NCI-H1436 (cell line): ENCODE results near the gene CCDC70.
"Not testable (repeated sequence)": the region's sequence is repeated elsewhere in the genome, so short reads cannot be mapped to it uniquely, and the experiment has no call there.

Source experiments
- DNase-seq: peaks from one replicate; lab custom pipeline; 2025; lab: John Stamatoyannopoulos, UW

Gene CCDC70

DNA sequence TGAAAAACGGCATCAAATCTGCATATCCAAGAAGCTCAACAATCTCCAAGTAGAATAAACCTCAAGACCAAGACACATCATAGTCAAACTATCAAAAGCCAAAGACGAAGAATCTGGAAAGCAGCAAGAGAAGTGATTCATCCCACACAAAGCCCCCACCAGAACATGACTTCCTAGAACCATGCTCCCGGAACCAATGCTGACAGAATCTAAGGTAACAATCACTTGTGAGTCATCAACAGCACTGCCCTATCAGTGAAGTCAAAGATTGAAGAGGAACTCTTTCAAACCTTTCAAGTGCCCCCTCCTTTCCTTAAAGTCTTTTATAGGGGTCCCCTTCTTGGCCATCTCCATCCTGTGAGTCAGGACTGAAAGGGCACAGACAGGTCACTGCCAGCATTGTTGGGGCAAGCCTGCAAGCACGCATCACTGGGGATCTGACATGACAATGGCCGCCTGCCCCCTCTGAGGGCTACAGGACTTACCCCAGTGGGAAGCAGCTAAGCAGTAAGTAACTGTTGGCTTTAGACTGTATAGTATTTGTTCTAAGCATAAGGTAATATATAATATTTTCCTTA is at the start of gene CCDC70:
Gene CCDC70, plus strand, starts transcription at position 247 of the 578 bp plus-strand sequence. CDS start 3,443 bp downstream, outside the sequence.
- DNase-seq, result no peak

DNA sequence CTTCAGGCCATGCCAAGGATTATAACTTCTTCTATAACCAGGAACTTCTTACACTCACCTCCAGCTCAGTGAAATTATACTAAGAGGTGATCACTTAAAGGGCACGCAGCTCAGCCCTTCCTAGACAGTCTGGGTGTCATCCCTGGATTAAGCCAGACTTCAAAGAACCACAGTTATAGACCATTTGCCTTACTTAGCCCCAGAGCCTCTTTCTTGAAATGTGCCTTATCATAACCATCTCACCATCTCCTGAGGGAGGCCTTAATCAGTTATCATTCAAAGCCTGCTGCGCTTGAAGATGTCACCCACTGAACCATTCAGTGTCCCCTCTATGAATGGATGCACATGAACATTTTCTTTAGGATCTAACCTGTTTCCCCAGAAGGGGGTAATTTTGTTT is 47.7 kb upstream of the CCDC70 start:
- DNase-seq, result no peak

DNA sequence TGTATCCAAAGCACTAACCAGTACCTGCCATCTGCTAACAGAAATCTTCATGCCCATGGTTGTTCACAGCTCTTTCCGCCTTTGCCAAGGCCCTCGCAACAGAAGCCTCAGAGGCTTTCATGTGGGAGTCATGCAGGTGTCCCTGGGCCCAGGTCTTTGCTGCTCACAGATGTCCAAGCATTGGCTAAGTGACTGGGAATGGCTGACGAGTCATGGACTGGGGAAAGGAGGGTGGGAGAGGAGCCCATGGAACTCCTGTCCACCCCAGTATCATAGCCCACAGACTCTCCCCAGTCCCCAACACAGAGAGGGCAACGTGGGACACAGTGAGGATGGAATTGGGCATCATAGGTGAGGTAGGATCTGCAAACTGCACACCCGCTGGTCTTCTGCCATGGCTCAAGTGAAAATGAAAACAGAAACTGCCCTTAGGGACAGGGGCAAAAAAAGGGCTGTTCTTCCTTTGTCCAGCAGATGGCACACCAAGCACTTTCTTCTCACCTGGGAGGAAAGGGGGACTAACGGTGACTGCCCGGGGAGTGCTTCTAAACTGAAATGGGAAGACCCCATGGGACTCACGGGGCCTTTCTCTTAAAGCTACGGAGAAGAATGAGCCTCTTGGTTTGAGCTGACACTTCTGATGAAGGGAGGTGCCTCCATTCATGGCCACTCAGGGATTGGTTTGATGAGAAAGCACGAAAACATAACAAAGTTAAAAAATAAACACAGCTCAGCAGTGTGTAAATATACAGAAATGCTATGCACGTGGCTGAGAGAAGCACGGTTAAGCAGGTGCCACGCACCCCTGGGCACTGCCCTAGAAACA is 46.7 kb upstream of the CCDC70 start:
- peak; percentile 63 for DNase-seq

DNA sequence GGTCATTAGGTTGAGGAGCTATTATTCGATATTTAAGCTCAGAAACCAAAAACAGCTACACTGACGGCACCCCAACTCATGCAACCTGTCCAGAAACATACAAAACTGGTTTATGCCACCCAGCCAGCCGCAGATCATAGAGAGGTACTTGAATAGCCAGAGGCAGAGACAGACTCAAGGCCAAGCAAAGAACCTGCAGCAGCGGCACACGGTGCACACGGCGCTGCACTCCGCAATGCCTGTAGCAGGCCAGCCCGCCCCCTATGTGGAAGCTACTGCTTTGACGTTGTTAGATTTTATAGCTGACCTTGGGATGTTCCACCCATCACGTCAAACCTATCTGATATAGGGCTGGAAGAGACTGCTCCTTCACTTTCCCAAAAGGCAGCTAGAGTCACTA is 45.9 kb upstream of the CCDC70 start:
- DNase-seq, result no peak

DNA sequence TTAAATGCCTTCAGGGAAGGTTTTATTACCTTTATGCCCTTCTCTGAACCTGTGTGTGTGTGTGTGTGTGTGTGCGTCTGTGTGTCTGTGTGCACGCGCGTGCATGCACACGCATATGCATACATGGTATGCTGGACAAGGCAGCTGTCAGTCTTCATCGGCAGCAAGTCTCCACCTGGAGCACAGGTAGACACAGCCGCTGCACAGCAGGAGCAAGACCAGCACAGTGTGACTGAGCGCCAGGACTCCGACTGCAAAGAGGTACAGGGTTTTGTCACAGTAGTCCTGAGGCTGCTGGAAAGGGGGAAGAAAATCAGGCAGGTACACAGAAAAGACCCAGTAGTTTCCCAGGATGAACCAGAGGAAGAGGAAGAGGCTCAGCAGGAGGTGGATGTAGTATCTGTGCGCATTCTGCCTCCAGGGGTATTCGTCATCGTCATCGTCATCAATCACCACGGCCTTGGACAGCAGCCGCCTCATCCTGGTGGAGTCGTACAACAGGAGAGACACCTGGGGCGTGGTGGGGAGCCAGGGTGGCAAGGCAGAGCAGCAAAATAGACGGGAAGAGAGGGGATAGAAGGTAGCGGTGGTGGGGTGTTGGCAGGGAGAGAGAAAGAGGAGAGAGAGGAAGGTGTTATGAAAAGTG is 45.0 kb upstream of the CCDC70 start:
- no peak for DNase-seq

DNA sequence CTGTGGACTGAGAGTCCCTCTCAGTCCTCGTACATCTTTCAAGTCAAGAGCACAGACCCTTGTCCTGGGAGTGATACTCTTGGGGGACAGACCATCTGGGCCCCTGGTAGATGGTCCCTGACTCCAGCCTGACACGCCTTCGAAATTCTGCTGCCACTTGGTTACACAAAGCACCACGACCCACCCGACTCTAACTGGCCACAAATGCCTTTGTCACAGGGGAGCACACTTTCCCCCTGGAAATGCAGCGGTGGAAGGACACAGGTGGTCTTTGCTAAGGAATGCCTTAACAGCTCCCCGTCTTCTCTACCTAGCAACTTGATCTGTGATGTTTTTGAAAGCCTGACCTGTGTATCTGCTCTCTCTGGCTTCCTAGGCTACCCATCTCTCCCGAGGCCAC is 44.1 kb upstream of the CCDC70 start:
- DNase-seq, result no peak

DNA sequence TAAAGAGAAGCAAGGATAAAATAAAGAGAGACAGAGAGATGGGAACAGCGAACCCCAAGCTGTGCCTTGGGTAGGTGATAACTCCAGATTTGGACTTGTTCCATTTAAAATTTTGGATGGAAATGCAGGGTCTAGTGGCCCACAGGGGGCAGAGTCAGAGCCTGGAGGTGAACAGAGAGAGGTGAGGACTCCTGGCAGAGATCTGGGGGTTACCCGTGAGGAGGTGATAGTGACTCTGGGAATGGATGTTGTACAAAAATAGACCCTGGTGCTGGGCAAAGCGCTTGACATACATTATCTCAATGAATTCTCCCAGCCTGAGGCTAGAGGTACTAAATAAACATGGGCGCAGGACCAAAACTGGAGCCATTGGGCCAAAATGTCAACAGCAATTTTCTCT is 43.5 kb upstream of the CCDC70 start:
- no peak for DNase-seq

DNA sequence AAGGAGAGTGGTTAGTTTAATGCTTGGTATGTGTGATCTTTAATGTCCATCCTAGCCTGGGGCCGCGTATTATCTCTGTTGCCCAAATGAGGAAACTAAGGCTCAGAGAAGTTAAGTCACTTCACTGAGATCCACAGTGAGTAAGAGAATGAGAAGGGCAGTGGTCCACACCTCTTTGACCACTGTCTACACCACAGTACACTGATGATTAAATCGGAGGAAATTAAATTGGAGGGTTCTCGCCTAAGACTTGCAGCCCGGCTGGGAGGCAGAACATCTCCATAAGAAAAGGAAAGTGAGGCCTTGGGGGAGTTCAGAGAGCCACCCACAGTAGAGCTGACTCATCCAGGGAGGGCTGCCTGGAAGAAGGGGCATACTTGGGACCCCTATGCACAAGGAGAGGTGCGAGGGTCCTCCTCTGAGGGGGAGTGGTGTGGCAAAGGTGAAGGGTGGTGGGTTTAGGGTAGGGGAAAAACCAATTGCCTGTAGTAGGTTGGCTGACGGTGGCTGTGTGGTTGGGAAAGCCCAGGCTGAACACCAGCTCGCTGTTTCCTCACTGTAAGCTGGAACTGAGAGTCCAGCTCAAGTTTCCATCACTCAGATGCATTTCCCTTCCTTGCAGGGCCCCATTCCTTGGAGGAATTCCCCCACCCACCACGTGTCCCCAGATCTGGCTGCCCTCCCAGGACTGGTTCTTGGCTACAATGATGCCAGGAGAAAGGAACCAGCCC is 42.8 kb upstream of the CCDC70 start:
- DNase-seq, result no peak

DNA sequence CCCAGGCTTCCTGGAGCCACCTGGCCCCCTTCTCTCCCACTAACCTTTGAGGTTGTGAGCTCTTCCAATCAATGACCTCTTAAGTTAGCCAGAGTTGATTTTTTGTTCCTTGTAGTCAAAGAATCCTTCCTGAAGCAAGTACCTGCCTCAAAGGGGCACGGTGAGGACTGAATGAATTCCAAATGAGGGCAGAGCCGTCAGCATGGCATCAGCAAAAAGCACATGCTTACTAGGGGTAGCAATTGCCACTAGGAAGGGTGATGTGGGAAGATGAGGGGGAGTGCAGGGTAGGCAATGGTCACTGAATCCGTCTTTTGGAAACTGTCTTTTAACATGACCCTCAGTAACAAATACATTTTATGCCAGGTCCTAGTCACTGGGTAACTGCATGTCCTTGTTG is 42.2 kb upstream of the CCDC70 start:
- no peak for DNase-seq

DNA sequence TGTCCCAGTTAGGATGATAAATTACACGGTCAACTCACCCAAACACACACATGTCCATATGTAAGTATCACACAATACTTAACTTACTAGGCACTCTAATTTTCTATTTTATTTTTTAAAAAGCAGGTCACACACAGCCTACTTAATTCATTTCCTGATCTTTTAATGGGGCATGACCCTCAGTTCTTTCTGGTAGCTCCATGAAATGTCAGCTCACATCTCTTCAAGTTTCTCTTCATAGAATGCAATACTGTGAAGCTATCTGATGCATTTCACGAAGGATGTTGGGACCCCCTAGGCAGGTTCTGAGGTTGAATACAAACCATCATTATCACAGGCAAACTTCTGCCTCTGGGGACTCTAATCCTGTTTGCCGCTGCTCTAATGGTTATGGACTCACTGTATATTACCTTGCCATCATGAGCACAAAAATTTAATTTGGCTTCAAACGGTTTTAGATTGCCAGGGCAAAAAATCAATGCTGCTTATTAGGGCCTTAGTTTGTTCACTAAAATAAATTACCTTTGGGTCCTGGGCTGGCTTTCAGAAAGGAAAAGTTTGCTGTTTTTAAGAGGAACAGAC is 41.7 kb upstream of the CCDC70 start:
- DNase-seq, result no peak

DNA sequence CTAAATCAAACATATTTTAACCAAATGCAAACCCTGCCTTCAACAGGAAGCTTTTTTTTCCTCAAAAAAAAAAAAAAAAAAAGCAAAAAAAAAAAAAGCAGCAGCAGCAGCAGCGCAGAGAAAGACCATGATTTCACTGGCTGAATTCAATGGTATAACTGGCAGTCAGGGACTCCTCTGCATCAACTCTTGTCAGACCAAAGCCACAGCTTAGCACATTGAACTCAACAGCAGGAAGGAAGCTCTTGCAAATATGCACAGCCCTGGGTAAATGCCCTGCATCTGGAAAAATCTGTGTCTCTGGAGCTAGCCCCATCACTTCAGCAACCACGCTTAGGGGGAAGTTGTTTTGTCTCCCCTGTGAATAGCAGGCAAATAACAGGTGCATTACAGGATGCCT is 40.2 kb upstream of the CCDC70 start:
- DNase-seq, result no peak

DNA sequence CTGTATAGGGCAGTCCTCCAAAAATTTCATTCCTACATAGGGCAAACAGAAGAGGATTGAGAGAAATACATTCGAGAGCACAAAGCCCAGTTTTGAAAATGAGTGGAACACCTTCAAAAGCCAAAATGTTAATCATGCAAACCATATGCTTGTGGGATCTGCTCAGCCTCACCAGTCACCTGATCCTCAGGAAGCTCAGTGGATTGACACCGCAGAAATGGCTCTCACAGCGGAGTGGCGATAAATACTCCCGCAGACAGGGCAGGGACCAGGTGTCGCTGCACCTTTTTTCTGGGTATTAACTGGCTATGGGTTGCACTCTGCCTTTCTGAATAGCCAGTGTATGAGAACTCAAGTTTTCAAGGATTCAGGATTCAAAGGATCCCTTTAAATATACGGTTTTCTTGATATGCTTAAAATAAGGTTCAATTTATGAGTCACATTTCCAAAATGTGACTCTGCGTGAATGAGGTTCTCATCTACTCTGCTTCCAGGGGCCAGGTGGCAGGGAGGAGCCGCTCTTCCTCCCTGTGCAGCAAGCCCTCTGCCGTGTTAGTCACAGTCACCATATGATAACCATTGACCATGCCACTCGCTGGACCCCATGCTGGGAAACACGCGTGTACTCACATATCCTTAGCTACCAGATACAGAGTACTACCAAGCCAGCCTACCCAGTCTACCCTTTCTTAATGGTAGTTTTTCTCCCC is 39.5 kb upstream of the CCDC70 start:
- DNase-seq, result no peak

DNA sequence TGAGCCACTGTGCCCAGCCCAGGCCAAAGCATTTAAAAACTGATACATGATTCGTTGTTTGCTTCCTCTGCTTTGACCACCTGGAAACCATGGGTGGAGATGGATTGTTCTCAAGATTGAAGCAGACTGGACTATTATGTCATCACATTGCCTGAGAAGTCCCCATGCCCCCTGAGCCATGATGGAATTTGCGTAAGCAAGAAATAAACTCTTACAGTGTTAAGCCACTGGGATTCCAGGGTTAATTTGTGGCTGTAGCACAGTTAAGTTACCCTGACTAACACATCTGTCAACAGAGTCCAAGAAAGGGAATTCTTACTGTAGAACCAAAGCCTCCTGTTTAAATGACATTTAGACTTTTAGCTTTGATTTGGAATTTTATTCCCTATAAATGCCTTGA is 38.4 kb upstream of the CCDC70 start:
- no peak for DNase-seq

DNA sequence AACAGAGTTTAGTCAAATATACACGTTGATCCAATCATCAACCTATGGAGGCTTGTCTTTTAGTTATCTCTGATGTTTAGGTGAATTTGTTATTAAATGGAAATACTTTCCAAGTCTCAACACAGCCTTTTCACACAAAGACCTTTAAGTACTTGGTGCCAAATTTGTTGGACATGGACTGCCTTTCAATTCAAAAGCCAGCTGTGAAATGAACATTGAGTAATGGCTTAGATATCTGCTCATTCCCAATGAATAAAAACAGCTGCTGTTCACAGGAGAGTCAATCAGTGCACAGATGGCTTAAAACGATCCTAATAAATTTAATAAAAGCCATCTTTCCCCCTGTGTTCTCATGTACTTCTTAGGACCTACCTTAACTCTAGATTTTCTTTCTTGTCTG is 37.9 kb upstream of the CCDC70 start:
- DNase-seq, result no peak

DNA sequence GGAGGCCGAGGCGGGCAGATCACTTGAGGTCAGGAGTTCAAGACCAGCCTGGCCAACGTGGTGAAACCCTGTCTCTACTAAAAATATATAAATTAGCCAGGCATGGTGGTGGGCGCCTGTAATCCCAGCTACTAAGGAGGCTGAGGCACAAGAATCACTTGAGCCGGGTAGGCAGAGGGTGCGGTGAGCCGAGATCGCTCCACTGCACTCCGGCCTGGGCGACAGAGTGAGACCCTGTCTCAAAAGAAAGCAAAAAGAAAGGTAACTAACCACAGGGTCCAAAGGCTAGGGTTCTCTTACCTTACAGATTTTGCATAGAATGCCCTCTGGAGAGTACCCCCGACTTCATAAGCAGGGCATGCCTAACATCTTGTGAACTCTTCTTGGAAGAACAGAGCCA is 37.1 kb upstream of the CCDC70 start:
- DNase-seq, result not testable (repeated sequence)

DNA sequence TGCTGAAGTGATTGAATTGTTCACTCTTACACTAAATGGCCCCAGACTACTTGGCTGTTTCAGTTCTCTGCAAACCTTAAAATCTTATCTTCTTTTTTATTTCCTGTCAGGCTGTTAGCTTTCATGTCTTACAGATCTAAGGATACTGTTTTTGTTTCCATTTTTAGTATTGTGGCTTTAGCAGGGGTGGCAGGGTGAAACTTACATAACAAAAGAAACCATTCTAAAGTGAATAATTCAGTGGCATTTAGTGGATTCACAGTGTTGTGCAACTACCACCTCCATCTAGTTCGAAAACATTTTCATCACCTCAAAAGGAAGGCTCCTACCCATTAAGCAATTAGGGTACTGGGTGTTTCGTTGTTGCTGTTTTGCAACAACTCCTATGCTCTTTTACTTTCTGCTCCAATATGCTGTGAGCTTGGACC is 36.6 kb upstream of the CCDC70 start:
- DNase-seq, result no peak

DNA sequence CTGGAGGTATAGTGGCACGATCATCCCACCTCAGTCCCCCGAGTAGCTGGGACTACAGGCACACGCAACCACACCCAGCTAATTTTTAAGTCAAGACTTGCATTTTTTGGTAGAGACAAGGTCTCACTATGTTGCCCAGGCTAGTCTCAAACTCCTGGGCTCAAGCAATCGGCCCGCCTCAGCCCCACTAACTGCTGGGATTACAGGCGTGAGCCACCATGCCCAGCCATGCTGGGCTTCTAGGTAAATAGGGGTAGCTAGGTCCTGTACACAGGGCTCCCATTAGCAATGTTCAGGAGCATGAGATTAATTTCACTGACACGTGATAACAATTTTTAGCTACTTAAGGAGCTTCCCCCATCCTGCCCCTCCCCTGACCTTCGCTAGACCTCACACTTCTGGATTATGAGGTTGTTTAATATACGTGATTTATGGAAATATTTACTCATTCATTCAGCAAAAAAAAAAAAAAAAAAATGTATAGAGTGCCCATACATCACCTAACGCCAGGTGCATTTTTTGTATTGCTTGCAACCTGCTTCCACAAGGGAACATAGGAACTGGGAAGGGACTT is 36.0 kb upstream of the CCDC70 start:
- no peak for DNase-seq

DNA sequence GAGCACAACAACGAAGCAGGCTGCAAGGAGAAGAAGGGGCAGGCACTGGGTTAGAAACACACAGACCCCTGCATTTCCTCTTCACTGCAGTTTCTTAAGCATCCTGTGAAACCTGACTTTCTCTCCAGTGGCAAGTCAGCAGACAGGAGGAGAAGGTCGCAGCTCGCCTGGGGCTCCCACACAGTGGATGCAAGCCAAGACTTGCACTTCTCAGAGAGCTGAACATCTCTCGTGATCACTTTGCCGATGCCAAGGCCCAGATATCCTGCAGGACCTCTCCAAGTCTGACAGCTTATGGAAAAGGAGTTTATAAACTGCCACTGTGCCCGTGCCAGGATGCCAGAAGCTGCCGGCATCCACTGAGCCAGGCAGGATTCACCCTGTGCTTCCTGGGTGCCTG is 35.2 kb upstream of the CCDC70 start:
- no peak for DNase-seq

DNA sequence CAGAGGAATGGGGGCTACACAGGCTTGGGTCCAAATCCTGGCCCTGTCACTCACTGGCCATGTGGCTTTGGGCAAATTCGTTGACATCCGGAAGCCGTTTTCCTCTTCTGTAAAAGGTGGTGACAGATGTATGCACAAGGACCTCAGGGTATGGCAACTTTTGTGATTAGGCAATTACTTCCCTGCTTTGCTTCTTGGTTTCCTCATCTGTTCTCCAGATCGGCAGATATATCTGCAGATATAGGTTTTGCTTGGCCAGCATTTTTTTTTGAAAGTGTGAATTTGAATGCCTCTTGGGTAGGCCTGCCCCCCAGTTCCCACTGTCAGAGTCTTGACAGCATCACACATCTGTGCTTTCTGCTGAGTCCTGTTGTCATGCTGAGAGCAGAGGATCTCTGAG is 34.5 kb upstream of the CCDC70 start:
- DNase-seq, result no peak

DNA sequence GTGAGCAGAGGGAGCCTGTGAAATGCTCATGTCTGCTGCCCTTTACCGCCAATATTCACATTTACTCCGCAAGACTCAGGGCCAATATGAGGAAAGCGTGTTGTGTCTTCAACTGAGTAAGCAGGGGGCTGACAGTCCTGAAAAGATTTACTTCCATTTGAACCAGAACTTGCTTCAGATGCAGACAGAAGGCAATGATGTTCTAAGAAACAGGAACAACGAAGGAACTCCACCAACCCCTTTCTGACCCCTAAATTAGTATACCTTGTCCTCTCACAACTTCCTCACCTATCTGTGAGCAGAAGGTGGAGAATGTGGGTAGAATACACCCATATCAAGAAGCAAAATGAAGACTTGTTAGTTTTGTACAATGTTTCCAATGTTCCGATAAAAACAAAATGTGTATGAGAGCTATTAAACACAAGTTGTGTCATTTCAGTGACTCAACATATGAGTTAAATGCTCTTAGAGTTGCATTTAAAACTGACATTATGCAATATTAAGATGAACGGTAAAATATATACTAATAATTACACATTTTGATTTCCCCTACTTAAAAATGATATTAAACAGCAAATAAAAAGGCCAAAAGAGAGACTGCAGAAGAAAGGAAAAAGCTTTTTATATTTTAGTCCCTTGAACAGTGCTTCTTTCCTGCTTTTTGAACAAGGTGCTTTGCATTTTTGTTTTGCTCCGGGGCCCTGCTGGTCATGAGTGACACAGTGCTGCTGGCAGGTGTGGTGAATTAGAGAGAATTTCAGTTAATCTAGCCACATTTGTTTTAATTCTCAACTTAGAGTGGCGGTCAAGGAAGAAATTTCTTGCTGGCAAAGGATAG is 32.8 kb upstream of the CCDC70 start:
- no peak for DNase-seq
